Activated CD4-positive, alpha-beta T cell treated with anti-CD3 and anti-CD28 coated beads, Interleukin-2, amount 50 U/mL, for 1 hour (primary cell): ENCODE data around the gene PTPRM.

Experiments
- DNase-seq: peaks from one replicate; pipeline ENCODE4 v3.0.0-alpha.2; 2020

The PTPRM gene

DNA sequence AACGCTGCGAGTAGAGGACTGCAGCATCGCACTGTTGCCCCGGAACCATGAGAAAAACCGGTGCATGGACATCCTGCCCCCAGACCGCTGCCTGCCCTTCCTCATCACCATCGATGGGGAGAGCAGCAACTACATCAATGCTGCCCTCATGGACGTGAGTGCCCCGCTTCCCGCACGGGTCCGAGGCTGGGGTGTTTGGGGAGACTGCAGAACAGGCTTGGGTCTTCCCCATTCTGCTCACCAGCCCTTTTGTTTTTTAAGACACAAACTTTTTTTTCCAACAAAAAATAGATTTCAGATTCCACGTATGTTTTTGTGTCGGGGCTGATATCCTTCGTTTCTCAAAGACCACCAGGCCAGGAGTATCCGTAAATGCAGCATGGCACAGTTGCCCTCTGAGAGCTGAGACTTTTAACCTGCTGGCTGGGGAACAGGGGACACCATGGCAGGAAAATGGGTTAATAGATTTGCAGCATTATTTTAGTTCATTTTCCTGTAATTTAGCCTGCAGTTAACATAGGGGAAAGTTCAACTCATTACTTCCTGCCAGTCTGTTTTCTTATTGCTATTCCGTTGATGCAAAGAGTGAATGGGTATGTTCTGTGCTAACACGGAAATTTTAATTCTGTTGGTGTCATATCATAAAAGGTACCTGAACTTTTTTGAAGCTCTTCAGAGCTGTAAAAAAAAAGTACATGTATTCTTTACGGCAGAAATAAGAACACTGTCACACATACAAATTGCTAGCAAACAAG lies 812.2 kb downstream of the PTPRM start:
- no peak for DNase-seq

DNA sequence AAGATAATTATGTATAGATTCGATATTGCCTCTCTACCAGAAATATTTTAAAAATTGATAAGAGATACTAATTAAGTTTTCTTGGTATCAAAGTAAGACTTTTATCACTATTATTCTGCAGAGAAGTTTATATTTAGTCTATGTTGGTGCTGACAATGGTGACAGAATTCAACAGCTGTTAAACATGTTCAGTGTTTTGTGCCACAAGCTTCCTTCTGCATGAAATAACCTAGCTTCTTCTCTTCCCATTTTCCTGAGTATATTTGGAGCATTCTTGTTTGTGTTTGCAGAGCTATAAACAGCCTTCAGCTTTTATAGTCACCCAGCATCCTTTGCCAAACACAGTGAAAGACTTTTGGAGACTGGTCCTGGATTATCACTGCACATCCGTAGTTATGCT lies 812.9 kb downstream of the PTPRM start:
- no peak for DNase-seq

DNA sequence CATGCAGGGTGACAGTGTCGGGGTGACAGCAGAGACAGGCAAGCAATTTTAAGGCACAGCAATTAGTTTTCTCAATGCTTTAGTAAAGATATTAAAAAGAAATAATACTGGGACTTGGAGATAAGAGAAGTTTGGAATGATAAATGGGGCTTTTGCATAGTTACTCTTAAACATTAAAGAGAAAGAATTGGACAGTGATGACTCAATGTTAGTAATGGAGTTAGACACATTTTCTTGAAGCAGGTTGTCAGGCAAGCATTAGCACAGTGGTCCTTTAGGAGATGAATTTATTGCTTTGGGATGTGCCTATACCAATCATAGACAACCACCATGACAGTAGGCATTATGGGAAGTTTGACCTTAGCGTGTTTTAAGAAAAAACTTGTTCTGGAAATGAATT lies 813.8 kb downstream of the PTPRM start:
- no peak for DNase-seq

DNA sequence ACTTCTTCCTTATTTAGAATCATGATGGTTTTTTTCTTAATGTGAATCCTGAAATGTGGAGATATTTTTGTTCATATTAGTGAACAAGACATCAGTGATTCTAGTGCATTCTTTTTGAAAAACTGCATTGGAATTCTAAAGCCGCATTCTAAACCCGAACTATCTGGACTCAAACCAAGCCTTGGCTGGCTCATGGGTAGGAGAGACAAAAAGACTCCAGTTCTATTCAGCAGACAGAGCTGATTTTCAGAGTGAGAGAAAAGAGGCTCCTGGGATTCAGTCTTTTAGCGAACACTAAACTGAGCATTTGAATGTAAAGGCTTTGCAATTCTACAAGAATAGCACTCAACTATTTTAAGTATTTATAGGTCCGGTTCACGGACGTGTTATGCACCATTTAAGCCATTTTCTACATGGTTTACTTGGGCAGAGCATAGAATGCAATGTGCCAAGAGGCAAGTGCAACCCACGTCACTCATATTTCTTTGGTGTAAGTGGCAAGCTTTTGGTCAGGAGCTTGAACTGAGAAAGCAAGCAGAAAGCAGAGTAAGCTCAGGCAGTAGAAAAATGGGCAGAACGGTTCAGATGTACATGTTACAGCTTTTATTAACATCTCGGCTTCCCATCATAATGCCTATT lies 814.8 kb downstream of the PTPRM start:
- DNase-seq: no peak

DNA sequence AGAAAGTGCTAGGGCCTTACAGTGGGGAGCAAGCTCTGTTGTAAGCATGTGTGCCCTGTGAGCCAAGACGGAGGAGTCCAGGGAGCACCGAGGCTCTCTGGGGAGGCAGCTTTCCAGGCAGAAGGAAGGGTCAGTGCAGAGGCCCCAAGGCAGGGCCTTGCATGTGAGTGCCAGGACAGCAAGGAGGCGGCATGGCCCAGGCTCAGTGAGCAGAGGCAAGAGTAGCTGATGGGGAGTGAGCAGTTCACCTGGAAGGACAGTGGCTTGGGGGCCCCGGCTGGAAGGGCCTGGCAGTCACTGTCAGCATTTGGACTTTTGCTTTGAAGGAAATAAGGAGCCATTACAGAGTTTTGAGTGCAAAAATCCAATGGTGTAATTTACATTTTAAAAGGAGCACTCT lies 818.3 kb downstream of the PTPRM start:
- no peak for DNase-seq

DNA sequence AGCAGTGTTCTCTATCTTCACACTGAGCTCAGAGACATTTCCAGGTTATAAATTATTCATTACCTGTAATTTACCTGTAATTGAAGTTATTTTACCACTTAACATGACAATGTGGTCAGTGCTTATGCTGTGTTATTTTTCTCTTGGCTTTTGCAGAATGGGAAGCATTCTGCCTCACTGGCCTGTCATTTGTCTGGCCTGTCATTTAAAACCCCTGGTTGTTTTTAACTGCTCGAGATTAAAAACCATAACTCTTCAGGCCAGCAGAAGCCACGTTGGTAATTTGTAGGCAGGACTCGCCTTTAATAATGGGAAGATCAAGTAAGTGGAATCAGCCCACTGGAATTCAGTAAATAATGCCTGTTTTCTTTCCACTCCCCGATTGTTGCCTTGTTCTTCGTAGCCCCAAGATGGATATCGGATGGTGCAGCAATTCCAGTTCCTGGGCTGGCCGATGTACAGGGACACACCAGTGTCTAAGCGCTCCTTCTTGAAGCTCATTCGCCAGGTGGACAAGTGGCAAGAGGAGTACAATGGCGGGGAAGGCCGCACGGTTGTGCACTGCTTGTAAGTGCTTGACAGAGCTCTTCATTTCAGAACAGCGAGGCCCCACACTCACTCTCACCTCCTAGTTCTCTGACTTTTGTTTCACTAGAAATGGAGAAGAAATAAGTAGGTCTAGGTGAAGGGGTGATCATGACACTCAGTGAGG lies 819.7 kb downstream of the PTPRM start:
- no peak for DNase-seq

DNA sequence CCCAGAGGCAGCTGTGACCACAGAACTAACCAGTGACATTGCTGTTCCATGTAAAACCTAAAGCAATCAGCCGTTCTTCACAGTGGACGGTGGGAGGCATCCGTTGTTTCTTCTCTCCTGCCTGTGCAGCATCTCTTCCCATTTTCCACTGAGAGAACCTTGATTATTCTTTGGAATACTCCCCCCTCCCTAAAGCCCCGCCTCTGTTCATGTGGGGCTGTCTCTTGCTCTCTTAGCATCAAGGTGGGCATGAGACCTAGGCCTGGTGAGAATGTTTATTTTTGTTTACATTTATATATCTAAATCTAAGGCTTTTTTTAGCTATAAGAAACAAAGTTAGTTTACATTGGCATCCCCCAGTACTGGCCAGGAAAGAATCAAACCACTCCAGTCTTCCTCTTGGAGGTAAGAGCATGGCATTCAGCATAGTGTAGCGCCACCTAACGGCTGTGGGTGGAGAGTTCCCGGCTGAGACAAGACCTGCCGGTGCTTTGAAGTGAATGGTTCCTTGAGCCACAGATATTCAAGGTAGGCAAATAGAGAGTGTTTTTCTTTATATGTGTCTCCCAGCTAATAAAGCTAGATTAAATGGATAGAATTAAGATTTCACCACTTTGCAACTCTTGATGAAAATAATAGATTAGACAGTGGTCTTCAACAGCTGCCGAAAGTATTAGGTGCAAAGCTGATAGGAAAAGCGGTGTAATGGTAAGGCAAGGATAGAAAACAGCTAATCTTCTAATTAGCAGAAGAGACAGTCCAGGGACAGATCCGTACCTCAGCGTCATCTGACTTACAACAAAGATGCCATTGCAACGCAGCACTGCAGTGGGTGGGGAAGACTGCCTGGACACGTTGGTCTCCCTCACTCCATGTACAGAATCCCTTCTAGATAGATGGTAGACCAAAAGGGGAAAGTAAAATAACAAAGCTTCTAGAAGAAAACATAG lies 822.5 kb downstream of the PTPRM start:
- peak; percentile 2 for DNase-seq

DNA sequence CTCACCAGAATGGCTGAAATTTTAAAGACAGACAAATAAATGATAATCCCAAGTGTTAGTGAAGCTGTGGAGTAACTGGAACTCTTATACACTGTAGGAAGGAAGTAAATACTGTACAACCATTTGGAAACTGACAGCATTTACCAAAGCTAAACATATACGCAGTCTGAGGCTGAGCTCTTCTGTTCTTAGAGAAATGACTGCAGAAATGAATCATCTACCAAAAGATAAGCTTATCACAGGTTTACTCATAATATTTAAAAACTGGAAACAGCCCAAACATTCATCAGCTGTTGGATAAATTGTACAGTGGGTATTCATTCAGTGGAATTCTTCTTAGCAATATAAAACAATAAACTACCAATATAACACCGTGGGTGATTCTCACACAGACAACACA lies 824.0 kb downstream of the PTPRM start:
- DNase-seq: no peak

DNA sequence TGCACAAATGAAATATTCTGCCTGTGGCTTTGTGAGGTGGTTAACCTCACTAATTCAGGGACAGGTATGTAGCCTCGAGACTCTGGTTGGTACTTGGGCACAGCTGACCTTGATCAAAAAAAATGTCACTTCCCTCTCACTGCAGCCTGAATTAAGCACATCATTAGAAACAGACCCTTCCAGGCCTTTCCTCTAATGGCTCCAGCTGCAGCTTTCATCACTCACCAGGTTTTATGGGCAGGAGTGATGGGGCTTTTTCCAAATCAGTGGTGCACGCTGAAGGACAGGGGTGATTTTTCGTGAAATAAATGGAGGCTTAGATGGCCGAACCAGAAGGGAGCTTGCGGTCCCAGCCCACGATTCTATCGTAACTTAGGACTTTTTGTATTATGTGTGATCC lies 829.1 kb downstream of the PTPRM start:
- no peak for DNase-seq

DNA sequence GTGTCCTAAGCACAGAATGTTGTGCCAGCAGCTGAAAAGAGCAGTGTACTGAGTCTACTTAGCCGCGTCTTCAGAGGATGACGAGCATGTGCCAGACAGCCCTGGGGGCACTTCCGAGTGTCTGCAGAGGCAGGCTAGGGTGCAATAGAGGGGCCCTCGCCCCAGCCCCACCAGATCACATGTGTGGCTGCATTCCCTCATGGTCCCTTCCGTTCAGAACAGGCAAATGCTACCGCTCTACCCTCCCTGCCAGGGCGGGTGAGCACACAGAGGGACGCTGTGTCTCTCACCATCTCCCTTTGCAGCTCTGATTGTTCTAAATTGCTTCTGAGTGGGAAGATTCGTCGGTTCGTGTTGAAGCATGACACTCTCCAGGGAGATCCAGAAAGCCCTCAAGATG lies 829.9 kb downstream of the PTPRM start:
- no peak for DNase-seq

DNA sequence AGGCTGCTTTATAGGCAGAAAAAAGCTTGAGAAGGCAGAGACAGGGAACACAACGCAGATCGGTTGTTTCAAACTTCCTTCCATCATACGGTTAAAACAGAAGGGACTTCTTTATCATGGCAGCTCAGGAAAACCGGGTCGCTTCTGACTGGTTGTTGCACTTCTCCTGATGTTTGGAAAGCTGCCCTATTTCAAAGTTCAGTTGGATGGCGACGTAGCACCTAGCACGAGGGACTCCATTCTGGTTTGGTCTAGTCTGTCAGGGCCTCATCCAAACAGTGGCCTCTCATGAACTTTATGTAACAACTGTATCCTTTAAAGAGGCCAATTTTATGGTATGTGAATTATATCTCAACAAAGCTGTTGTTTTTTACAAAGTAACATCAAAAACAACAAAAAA lies 832.0 kb downstream of the PTPRM start:
- no peak for DNase-seq

DNA sequence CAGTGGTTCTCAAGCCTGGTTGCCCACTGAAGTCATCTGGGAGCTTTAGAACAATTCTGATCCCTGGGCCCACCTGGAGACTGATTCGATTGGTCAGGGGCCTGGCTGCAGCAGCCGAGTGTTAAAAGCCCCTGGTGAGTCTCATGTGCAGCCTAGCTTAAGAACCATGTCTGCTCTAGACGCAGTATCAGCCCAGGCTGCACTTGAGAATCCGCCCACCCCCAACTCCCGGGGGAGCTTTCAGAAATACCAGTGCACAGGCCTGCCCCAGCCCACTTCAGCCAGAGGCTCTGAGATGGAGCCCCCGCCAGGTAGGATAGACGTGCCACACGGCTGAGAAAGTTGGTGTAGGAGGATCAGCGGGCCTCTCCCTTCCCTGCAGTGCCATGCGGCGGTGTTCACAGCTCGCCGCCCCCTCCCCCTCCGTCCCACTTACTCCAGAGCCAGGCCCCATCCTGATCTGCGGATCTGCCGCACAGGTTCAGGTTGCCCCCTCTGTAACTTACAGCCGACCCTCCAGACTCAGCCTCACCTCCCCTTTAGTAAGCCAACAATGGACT lies 833.2 kb downstream of the PTPRM start:
- no peak for DNase-seq

DNA sequence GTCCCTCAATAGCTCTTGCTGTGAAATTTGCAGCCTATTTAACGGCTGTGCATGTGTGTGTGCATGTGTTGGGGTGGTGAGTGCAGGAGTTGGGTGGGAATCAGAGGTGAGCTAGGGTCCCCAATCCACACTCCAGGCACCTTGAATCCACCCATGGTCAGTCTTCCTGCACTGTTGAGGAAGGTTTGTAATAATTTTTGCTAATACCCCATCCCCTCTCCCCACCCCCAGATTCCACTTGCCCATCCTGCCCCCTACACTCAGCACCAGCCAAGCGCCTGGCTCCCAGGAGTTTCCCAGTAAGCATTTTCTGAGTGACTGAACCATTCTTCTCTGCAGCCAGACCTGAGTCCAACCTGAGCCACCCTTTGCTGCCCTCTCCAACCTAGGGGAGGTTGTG lies 833.7 kb downstream of the PTPRM start:
- DNase-seq: no peak

DNA sequence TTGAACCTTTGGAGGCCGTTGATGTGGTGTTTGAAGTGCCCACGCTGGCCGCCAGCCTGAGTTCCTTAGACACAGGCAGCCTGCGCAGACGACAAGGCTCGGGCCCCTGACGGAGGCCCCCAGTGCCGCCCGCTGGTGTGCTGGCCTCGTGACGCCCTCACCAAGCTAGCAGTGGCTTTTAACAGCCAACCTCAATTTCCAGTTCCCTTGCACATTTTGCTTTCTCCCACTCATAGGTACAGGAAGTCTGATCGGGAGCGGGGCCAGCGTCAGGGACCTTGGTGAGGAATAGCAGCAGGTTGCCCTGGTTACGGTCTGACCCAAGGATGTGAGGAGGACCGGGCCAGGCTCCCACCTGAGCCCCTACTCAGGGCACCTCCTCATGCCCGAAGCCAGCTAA lies 834.5 kb downstream of the PTPRM start:
- no peak for DNase-seq

DNA sequence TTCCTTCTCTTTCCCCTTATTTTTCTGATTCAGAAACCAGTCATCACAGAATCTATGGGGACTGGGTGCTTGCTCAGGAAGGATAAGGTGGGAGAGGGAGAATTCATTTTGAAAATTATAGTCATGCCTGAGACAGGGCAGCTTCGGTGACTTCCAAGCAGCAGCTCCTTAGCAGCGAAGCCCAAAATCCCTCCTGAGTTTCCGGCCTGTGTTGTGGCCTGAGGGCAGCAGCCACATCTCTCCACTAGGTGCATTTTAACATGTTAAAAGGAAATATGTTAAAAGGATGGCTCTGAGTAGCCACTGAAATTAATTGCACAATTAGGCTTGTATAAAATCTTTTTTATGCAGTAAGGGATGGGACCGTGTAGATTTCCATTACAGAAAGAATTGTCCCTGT lies 835.1 kb downstream of the PTPRM start:
- DNase-seq: no peak

DNA sequence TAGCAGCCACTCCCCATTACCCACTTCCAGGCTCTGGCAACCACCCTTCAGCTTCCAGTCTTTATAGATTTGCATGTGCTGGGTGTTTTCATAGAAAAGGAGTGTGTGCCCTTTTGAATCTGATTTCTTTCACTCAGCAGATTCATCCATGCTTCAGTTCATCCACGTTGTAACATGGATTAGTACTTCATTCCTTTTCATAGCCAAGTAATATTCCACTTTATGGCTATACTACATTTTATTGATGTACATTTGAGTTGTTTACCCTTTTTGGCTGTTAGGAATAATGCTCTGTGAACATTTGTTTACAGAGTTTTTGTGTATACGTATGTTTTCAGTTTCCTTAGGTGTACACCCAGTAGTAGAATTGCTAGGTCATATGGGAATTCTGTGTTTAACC lies 836.6 kb downstream of the PTPRM start:
- DNase-seq: no peak

DNA sequence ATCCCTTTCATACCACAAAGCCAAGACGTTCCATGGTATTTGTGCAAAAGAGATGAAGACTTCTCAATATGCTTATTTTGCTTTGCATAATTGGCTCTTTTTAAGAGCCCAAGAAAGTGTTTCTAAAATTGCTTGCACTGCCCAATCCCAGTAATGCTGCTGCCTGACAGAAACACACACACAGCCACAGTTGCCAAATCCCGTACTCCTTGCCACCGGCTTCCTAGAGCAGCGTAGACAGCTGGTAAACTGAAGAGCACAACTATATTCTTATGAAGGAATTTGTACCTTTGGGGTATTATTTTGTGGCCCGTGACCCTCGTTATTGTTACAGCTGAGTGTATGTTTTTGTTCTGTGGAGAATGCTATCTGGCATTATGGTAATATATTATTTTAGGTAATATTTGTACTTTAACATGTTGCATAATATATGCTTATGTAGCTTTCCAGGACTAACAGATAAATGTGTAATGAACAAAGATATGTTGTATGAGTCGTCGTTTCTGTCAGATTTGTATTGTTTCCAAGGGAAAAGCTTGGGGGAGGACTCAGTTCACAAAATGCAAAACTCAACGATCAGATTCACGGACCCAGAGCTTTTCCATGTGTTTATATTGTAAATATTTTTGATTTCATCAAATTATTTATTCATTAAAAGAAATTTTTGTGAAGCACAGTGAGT lies 839.2 kb downstream of the PTPRM start:
- DNase-seq: no peak

DNA sequence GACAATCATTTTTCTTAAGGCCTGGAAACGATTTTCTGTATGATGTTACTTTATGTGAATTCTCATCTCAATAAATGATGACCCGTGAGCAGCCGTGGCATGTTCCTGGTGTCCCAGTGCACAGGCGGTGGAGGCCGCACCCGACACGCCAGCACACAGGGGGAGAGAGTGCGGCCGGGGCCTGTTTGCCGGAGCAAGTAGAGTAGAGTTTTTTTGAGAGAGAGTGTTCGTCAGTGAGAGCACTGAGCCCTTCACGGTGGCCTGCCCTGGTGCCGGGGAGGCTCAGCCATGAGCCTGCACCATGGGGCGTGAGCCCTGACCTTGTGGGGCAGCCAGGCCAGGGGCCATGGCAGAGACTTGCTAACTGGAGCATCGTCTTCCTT lies 839.7 kb downstream of the PTPRM start:
- DNase-seq: no peak

DNA sequence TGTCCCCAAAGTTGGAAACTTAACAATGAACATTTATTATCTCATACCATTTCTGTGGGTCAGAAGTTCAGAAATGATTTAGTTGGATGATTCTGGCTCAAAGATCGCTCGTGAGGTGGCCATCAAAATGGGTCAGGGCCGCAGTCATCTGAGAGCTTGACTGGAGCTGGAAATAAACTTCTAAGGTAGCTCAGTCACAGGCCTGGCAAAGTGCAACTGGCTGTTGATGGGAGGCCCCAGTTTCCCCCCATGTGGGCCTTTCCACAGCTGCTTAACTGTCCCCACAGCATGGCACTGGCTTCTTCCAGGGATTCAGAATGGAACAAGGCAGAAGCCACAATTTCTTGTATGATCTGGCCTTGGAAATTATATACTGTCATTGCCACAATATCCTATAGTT lies 842.0 kb downstream of the PTPRM start:
- no peak for DNase-seq

DNA sequence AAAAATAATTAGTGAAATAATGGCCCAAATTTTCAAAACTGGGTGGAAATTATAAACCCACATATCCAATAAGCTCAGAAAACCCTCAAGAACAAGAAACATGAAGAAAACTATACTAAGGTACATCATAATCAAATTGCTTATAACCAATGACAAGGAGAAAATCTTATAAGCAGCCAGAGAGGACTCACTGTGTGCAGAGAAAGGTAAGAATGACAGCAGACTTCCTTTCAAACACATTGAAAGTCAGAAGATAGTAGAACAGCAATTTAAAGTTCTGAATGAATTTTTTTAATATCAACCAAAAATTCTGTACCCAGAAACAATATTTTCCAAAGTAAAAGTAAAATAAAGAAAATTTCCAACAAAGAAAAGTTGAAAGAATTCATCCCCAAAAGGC lies 844.4 kb downstream of the PTPRM start:
- DNase-seq: no peak

DNA sequence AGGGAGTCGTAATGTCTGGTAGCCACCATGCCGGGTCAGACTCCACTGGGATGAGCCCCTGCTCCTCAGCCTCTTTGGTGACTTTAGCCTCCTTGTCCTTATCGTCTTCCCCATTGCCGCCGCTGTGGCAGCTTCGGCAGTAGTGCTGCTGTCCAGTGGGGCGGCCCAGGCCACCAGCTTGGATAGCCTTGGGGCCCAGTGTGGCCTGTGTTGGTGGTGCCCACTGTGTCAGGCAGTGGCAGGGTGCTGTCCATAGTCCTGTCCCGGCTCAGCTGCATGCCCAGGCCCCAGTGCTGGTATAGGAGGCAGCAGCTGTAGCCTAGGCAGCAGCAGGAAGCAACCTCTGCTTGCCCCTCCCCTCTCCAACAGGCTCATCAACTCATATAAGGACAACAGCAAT lies 845.0 kb downstream of the PTPRM start:
- DNase-seq: no peak

DNA sequence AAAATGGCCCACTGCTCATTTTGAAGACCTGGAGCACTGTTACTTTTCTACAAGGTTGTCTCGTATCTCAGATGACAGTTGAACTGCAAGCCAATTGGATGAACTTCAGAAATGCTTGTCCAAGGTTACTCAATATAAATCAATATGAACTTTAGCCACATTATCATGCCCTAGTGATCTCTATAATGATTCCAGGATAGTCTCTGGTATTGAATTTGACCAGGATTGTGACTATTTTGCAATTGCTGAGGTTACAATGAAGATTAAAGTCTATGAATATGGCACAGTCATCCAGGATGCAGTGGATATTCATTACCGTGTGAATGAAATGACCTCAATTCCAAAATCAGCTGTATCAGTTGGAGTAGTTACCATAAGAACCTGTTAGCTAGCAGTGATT lies 846.1 kb downstream of the PTPRM start:
- no peak for DNase-seq
